OCI-LY3 (cell line): ENCODE measurements around the gene CTH.
"Not testable (repeated sequence)": the region's sequence is repeated elsewhere in the genome, so short reads cannot be mapped to it uniquely, and the experiment has no call there.

Source experiments
- H2AFZ ChIP-seq: fragments of 200-600, 300-600 bp; shearing (Covaris generic); 2 replicates; pipeline ENCODE4 v1.6.0; 2014; ENCODE audit warnings: antibody characterized with exemption, low read depth, low read length
- H3K27ac ChIP-seq: fragments of 200-600, 300-600 bp; sonication (generic); 2 replicates; pipeline ENCODE4 v1.5.1; 2014; ENCODE audit warnings: mild to moderate bottlenecking, low read length, moderate library complexity, mixed read lengths
- H3K27me3 ChIP-seq: fragments of 200-600, 300-600 bp; sonication (generic); 2 replicates; pipeline ENCODE4 v1.6.1; 2014; ENCODE audit warnings: low read depth, low read length, mixed read lengths
- H3K36me3 ChIP-seq: fragments of 200-600, 300-600 bp; sonication (generic); replicated peaks from 2 replicates; pipeline ENCODE3; 2014; ENCODE audit warnings: low read depth, low read length, mixed read lengths
- H3K4me1 ChIP-seq: fragments of 300-600, 200-600 bp; sonication (generic); 2 replicates; pipeline ENCODE4 v1.6.1; 2014; ENCODE audit warnings: low read length, mixed read lengths
- H3K4me2 ChIP-seq: fragments of 200-600, 300-600 bp; sonication (generic); 2 replicates; pipeline ENCODE4 v1.6.1; 2014; ENCODE audit warnings: low read length, mixed read lengths
- H3K4me3 ChIP-seq: fragments of 300-600, 200-600 bp; sonication (generic); 2 replicates; pipeline ENCODE4 v1.5.1; 2014; ENCODE audit warnings: antibody characterized with exemption, mild to moderate bottlenecking, low read length, moderate library complexity
- H3K79me2 ChIP-seq: fragments of 300-600, 200-600 bp; shearing (Covaris generic); 2 replicates; pipeline ENCODE4 v1.6.1; 2014; ENCODE audit warnings: mild to moderate bottlenecking, low read length, mixed read lengths
- H3K9ac ChIP-seq: fragments of 300-600, 200-600 bp; shearing (Covaris generic); 2 replicates; pipeline ENCODE4 v1.6.0; 2014; ENCODE audit warnings: mild to moderate bottlenecking, low read length, moderate library complexity
- H3K9me3 ChIP-seq: fragments of 200-600, 300-600 bp; shearing (Covaris generic); 2 replicates; pipeline ENCODE4 v1.6.1; 2014; ENCODE audit warnings: low read length, mixed read lengths; ENCODE audit not compliant: insufficient read depth
- H4K20me1 ChIP-seq: fragments of 200-600, 300-600 bp; sonication (generic); 2 replicates; pipeline ENCODE4 v1.6.1; 2016; ENCODE audit warnings: low read length, mixed read lengths; ENCODE audit not compliant: insufficient read depth
- CTCF ChIP-seq: fragments of 200-600, 300-600 bp; sonication (generic); IDR thresholded peaks from 2 replicates; pipeline ENCODE4 v1.5.1; 2014; ENCODE audit warnings: antibody characterized with exemption, low read length, low read depth
- EZH2phosphoT487 ChIP-seq: fragments of 200-600 bp; shearing (Covaris generic); IDR thresholded peaks from 2 replicates; pipeline ENCODE4 v1.6.1; 2018; ENCODE audit warnings: antibody characterized with exemption, mixed run types, low read depth

Gene CTH

GRCh38 chr1:70465911-70466310 is 54.8 kb downstream of the CTH start:
- no peak overlapping the region for H2AFZ ChIP-seq
- H3K27ac ChIP-seq, result no peak overlapping the region
- H3K4me1 ChIP-seq, result no peaks in the 10 kb centered on the region
- H3K4me3 ChIP-seq, result no peak overlapping the region
- H3K36me3 ChIP-seq, result no peaks in the 10 kb centered on the region
- no peaks in the 10 kb centered on the region for H3K79me2 ChIP-seq
- no peak overlapping the region for H3K4me2 ChIP-seq
- TF ChIP-seq CTCF (no peak), EZH2phosphoT487 (no peak)
- no peaks in the 10 kb centered on the region for H3K9me3 ChIP-seq
- H3K9ac ChIP-seq, result no peak overlapping the region
- no peaks in the 10 kb centered on the region for H4K20me1 ChIP-seq
- no peaks in the 10 kb centered on the region for H3K27me3 ChIP-seq

DNA sequence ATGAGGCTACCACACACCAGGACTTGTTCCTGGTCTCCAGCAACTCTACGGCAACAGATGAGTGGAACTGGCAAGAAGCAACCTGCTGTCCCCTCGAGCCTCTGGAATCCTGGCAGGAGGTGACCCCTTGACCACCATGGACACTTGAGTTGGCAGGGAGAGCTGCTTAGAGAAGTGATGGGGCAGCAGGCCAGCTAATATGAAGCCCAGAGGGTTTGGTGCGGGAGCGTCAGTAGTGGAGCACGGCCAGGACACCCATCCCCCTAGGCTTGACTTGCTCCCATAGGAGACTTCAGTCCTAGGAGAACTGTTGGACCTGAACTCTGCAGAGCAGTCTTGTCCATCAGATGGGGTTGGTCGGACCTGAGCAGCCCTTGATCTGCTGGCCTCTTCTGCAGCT is 56.5 kb downstream of the CTH start:
- H3K36me3 ChIP-seq, result no peaks in the 10 kb centered on the region
- H3K27me3 ChIP-seq, result no peaks in the 10 kb centered on the region
- H3K9me3 ChIP-seq, result no peaks in the 10 kb centered on the region
- no peak overlapping the region for H3K27ac ChIP-seq
- H2AFZ ChIP-seq, result no peak overlapping the region
- H3K9ac ChIP-seq, result no peak overlapping the region
- no peaks in the 10 kb centered on the region for H3K4me1 ChIP-seq
- H3K4me3 ChIP-seq, result no peak overlapping the region
- H3K79me2 ChIP-seq, result no peaks in the 10 kb centered on the region
- TF ChIP-seq CTCF (no peak), EZH2phosphoT487 (no peak)
- no peak overlapping the region for H3K4me2 ChIP-seq
- no peaks in the 10 kb centered on the region for H4K20me1 ChIP-seq

- no peaks in the 10 kb centered on the region for H3K79me2 ChIP-seq
- H3K4me2 ChIP-seq, result no peak overlapping the region
- H3K4me3 ChIP-seq, result no peak overlapping the region
- H2AFZ ChIP-seq, result no peak overlapping the region
- no peaks in the 10 kb centered on the region for H3K36me3 ChIP-seq
- no peaks in the 10 kb centered on the region for H4K20me1 ChIP-seq
- H3K9ac ChIP-seq, result no peak overlapping the region
- H3K27me3 ChIP-seq, result no peaks in the 10 kb centered on the region
- H3K27ac ChIP-seq, result no peak overlapping the region
- H3K4me1 ChIP-seq, result no peaks in the 10 kb centered on the region
- no peak for TF ChIP-seq CTCF
- no peak for TF ChIP-seq EZH2phosphoT487
- no peaks in the 10 kb centered on the region for H3K9me3 ChIP-seq
Measured at GRCh38 chr1:70468180-70468579, 57.1 kb downstream of the CTH start.

- H3K27ac ChIP-seq, H2AFZ ChIP-seq, H3K36me3 ChIP-seq, H3K4me1 ChIP-seq, H4K20me1 ChIP-seq, H3K9ac ChIP-seq, H3K4me3 ChIP-seq, H3K27me3 ChIP-seq, H3K4me2 ChIP-seq, H3K79me2 ChIP-seq, H3K9me3 ChIP-seq: not testable (repeated sequence)
Measured at GRCh38 chr1:70469184-70469583, 58.1 kb downstream of the CTH start.

DNA sequence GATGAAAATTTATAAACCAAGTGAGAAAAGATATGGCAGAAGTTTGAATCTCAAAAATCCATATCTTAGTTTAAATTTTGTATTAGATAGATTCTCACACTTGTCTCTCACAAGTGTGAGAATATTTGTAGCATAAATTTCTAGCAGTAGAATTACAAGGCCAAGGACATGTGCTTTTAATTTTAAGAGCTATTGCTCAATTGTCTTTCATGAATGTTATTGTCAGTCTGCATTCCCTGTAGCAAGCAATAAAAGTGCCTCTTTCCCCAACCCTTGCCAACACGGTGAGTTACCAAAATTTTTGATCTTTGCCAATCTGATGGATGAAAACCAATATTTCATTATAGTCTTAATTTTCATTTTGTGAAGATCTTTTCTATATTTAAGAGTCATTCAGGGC is 64.0 kb downstream of the CTH start:
- Histone ChIP-seq H3K27me3 (no peaks in the 10 kb centered on the region), H3K4me3 (no peak overlapping the region), H3K36me3 (no peaks in the 10 kb centered on the region), H4K20me1 (no peaks in the 10 kb centered on the region), H3K4me2 (no peak overlapping the region), H2AFZ (no peak overlapping the region), H3K9ac (no peak overlapping the region), H3K9me3 (no peaks in the 10 kb centered on the region), H3K4me1 (no peaks in the 10 kb centered on the region), H3K27ac (no peak overlapping the region), H3K79me2 (no peaks in the 10 kb centered on the region)
- TF ChIP-seq EZH2phosphoT487 (no peak), CTCF (no peak)
